HepG2 (cell line): ENCODE data around the gene ARHGAP25. TPM values are rescaled to one million over a fixed set of nuclear protein-coding genes. Genes with fewer than 3 reads are reported as not detected.

Experiments used
- ATAC-seq: fragments of 200-7000 bp; cut with Tn5 transposase; 3 replicates; pipeline ENCODE4 v1.9.1; 2020; ENCODE audit warnings: mild to moderate bottlenecking, moderate library complexity
- BruUV-seq: library from RNA; stranded (reverse); fragments of 400-500 nt; replicated peaks from 2 replicates; lab custom pipeline; 2021; lab: Mats Ljungman, UMichigan
- CTCF ChIA-PET: fragments of 300-600 bp; formaldehyde crosslinking; extraction: SDS; loops from one replicate; lab custom pipeline; 2021; ENCODE audit warnings: low total read pairs, inconsistent platforms, low intra/inter-chr PET ratio; lab: Yijun Ruan, JAX
- POLR2A ChIA-PET: fragments of 350-600 bp; sonication (Branson Sonifier 250); formaldehyde crosslinking; loops from one replicate; lab custom pipeline; 2020; ENCODE audit warnings: antibody characterized with exemption, inconsistent platforms; lab: Yijun Ruan, JAX
- DNase-seq: peaks from one replicate; pipeline ENCODE4 v3.0.0-alpha.2; 2015; ENCODE audit warnings: low spot score
- FAIRE-seq: peaks from 3 replicates; lab custom pipeline; 2011; peaks lifted over from hg19 to GRCh38; lab: Jason Lieb, UNC
- H2AFZ ChIP-seq: one replicate; pipeline ENCODE4 v1.6.1; 2011; ENCODE audit warnings: low read length, inconsistent platforms
- H3K27ac ChIP-seq: fragments of 300-600 bp; 3 replicates; pipeline ENCODE4 v1.8.0; 2011; ENCODE audit warnings: mixed run types, mild to moderate bottlenecking, mixed read lengths, low read length, inconsistent platforms; ENCODE audit not compliant: insufficient read depth; ENCODE audit errors: extremely low read length
- H3K27me3 ChIP-seq, 2 experiments: fragments of 200-600 bp in 1 of 2; 2 replicates in 1 of 2; 3 replicates in 1 of 2; pipeline versions ENCODE4 v1.6.0 to v1.8.0; 2011; ENCODE audit warnings: low read length in 2 of 2, mild to moderate bottlenecking in 2 of 2, moderate library complexity in 2 of 2, inconsistent platforms in 1 of 2; ENCODE audit not compliant: insufficient read depth in 2 of 2, control insufficient read depth in 1 of 2
- H3K36me3 ChIP-seq, 2 experiments: fragments of 200-600 bp in 1 of 2; replicated peaks in 1 of 2; 2 replicates in 1 of 2; 3 replicates in 1 of 2; pipeline versions ENCODE4 v1.5.1 to v1.8.0; 2011; ENCODE audit warnings: low read length in 2 of 2, inconsistent platforms in 1 of 2; ENCODE audit not compliant: insufficient read depth in 2 of 2, control insufficient read depth in 1 of 2
- H3K4me1 ChIP-seq: 2 replicates; pipeline ENCODE4 v1.5.1; 2012; ENCODE audit warnings: low read length, inconsistent platforms; ENCODE audit not compliant: insufficient read depth
- H3K4me2 ChIP-seq: 2 replicates; pipeline ENCODE4 v1.6.0; 2011; ENCODE audit warnings: low read depth, low read length, inconsistent platforms
- H3K4me3 ChIP-seq, 3 experiments: fragments of 200-600 bp in 1 of 3; sonication (generic), shearing (Covaris generic) in 1 of 3; replicated peaks in 1 of 3; 2 replicates each; pipeline ENCODE4 v1.5.1; 2011 to 2016; ENCODE audit warnings: low read length in 3 of 3, inconsistent platforms in 2 of 3, low read depth in 2 of 3, mild to moderate bottlenecking in 2 of 3, control low read depth in 1 of 3, mixed read lengths in 1 of 3; ENCODE audit not compliant: insufficient read depth in 1 of 3
- H3K79me2 ChIP-seq: one replicate; pipeline ENCODE4 v1.6.1; 2011; ENCODE audit warnings: low read length, inconsistent platforms; ENCODE audit not compliant: insufficient read depth
- H3K9ac ChIP-seq: 2 replicates; pipeline ENCODE4 v1.6.0; 2011; ENCODE audit warnings: mild to moderate bottlenecking, low read depth, low read length, inconsistent platforms; ENCODE audit not compliant: insufficient read depth
- H3K9me3 ChIP-seq: 2 replicates; pipeline ENCODE4 v1.5.1; 2012; ENCODE audit warnings: mild to moderate bottlenecking, low read length
- H4K20me1 ChIP-seq: 2 replicates; pipeline ENCODE4 v1.6.0; 2011; ENCODE audit warnings: inconsistent platforms, mild to moderate bottlenecking, low read length, moderate library complexity; ENCODE audit not compliant: insufficient read depth
- ASH2L ChIP-seq: fragments of 300-600, 200-600 bp; sonication (generic); IDR thresholded peaks from 2 replicates; pipeline ENCODE4 v1.7.0; 2017; ENCODE audit warnings: low read depth, mild to moderate bottlenecking, moderate library complexity, mixed read lengths, low read length; ENCODE audit not compliant: insufficient read length
- GMEB1 ChIP-seq: sonication (generic); formaldehyde crosslinking; IDR thresholded peaks from 2 replicates; pipeline ENCODE4 v1.5.1; 2020; ENCODE audit warnings: missing genetic modification reagents, mild to moderate bottlenecking, borderline replicate concordance
- LCORL ChIP-seq, 2 experiments: fragments of 450-650 bp in 1 of 2; sonication (generic) in 1 of 2; formaldehyde crosslinking in 1 of 2; IDR thresholded peaks; 2 replicates each; pipeline versions ENCODE4 v1.5.0 to v1.6.1; 2017 to 2020; ENCODE audit warnings: antibody characterized with exemption in 1 of 2, missing genetic modification reagents in 1 of 2
- SNAPC4 ChIP-seq: sonication (generic); formaldehyde crosslinking; IDR thresholded peaks from 2 replicates; pipeline ENCODE4 v1.4.0; 2020; ENCODE audit warnings: mild to moderate bottlenecking, missing genetic modification reagents
- SYNCRIP ChIP-seq: fragments of 200-400 bp; formaldehyde crosslinking; IDR thresholded peaks from 2 replicates; pipeline ENCODE4 v1.6.1; 2018; ENCODE audit warnings: mild to moderate bottlenecking, low read depth, low read length; ENCODE audit not compliant: insufficient read depth
- ZEB1 ChIP-seq: IDR thresholded peaks from 2 replicates; pipeline ENCODE4 v1.6.1; 2012; ENCODE audit warnings: mild to moderate bottlenecking, low read depth, inconsistent platforms; ENCODE audit not compliant: insufficient replicate concordance
- ZNF3 ChIP-seq: IDR thresholded peaks from 2 replicates; pipeline ENCODE4 v1.7.0; 2017; ENCODE audit warnings: inconsistent platforms
- ZNF468 ChIP-seq: sonication (generic); formaldehyde crosslinking; IDR thresholded peaks from 2 replicates; pipeline ENCODE4 v1.8.0; 2022; ENCODE audit warnings: mild to moderate bottlenecking, moderate library complexity, missing genetic modification reagents
- ZNF709 ChIP-seq: sonication (generic); formaldehyde crosslinking; IDR thresholded peaks from 2 replicates; pipeline ENCODE4 v1.5.0; 2020; ENCODE audit warnings: mild to moderate bottlenecking, missing genetic modification reagents
- WGBS: methylation state at CpG from one replicate; pipeline ENCODE4 v1.1.6; 2017; ENCODE audit warnings: low lambda C conversion rate; 5-methylcytosine and 5-hydroxymethylcytosine counted together
- in situ Hi-C: cut with HindIII; loops from 2 replicates; pipeline ENCODE4 v1.10.0; 2017; ENCODE audit warnings: low pct_unique_long_range_greater_than_20kb; ENCODE audit not compliant: extremely low pct_ligation_motif_present
- intact Hi-C: fragments of 100-400 bp; cut with micrococcal nuclease; formaldehyde crosslinking; loops from one replicate; pipeline ENCODE4 v1.10.0; 2022; ENCODE audit not compliant: unreplicated experiment
- polyA plus RNA-seq, 8 experiments: library from polyadenylated mRNA; depleted of rRNA in 3 of 8; stranded (reverse) in 7 of 8; unstranded in 1 of 8; fragments of >200 nt; fragmentation: Illumina TruSeq in 4 of 8; extraction: Trizol in 4 of 8; gene quantifications; 2 replicates each; pipeline versions ENCODE4 v1.2.1 to v1.2.3, GENCODE V29; 2011 to 2016; ENCODE audit warnings: low read depth in 4 of 8, missing spikeins in 1 of 8, mixed read lengths in 1 of 8; ENCODE audit not compliant: insufficient read depth in 1 of 8
- total RNA-seq, 5 experiments: library from RNA; depleted of rRNA; stranded (reverse); fragments of >200 nt; fragmentation: Illumina TruSeq; extraction: Trizol; gene quantifications; 2 replicates each; pipeline ENCODE4 v1.2.3, GENCODE V29; 2016; ENCODE audit warnings: low read depth in 1 of 5

ARHGAP25 gene
- total and polyA plus RNA-seq, 2 of the 13 experiments (the other 11 are each of a cell fraction or from before 2014, with no cell fraction given): not detected

GRCh38 chr2:68690851-68691250 is 43.8 kb upstream of the ARHGAP25 start (continued):
- TF ChIP-seq ASH2L: no peak
- no peak for TF ChIP-seq ZNF709 (CRISPR knock-in tag)

GRCh38 chr2:68692511-68692910 is 42.1 kb upstream of the ARHGAP25 start:
- H3K79me2 ChIP-seq: no peaks in the 10 kb centered on the region
- TF ChIP-seq ZNF3 (CRISPR knock-in tag): no peak
- TF ChIP-seq ZEB1: no peak
- no peak for TF ChIP-seq LCORL (IDR thresholded peaks at IDR 0.05)
- TF ChIP-seq LCORL (CRISPR knock-in tag; IDR thresholded peaks at IDR 0.05): no peak
- TF ChIP-seq GMEB1 (CRISPR knock-in tag): no peak
- TF ChIP-seq SYNCRIP: no peak
- TF ChIP-seq SNAPC4 (CRISPR knock-in tag): no peak
- no peak for TF ChIP-seq ZNF468 (CRISPR knock-in tag)
- no peak overlapping the region for H2AFZ ChIP-seq

More at GRCh38 chr2:68692511-68692910, 42.1 kb upstream of the ARHGAP25 start:
- FAIRE-seq (no peak), DNase-seq (no peak), ATAC-seq (no peak)
- H3K9me3 ChIP-seq: peaks cover 5% of the 10 kb centered on the region
- H3K4me2 ChIP-seq: no peak overlapping the region
- intact Hi-C loops: no loop called here
- POLR2A ChIA-PET: no interaction called here
- WGBS: 50% methylated on average over 1 of the region's 1 CpG
- H3K4me3 ChIP-seq: no peak overlapping the region
- no peak overlapping the region for H3K27ac ChIP-seq
- no peak overlapping the region for H3K9ac ChIP-seq
- no peaks in the 10 kb centered on the region for H4K20me1 ChIP-seq
- no TSS peak for BruUV-seq
- H3K36me3 ChIP-seq: no peaks in the 10 kb centered on the region
- CTCF ChIA-PET: no interaction called here
- H3K27me3 ChIP-seq: no peaks in the 10 kb centered on the region
- no peaks in the 10 kb centered on the region for H3K4me1 ChIP-seq
- in situ Hi-C loops: no loop called here
